ENCODE measurements around the gene EIPR1. TPM values are rescaled to one million over a fixed set of nuclear protein-coding genes. Genes with fewer than 3 reads are reported as not detected.

EIPR1 gene
- total and polyA plus RNA-seq, 2 of the 13 experiments (the other 11 are each of a cell fraction or from before 2014, with no cell fraction given) = 70.0 to 96.3 TPM

GRCh38 chr2:3223080-3223923 is 154.3 kb downstream of the EIPR1 start:
- Histone ChIP-seq H3K9ac (ENCODE audit: insufficient read depth, low read depth, low read length) (no peak overlapping the region), H3K27me3 (ENCODE audit: control insufficient read depth in 1 of 2, insufficient read depth in 2 of 2, low read length in 2 of 2) (no peaks in the 10 kb centered on the region), H3K4me1 (ENCODE audit: insufficient read depth, low read length) (peaks cover 33% of the 10 kb centered on the region), H3K36me3 (replicated peaks in 1 of 2; ENCODE audit: control insufficient read depth in 1 of 2, insufficient read depth in 2 of 2, low read length in 2 of 2) (no peaks in the 10 kb centered on the region), H3K4me3 (replicated peaks in 1 of 3; ENCODE audit: insufficient read depth in 1 of 3, low read depth in 2 of 3, low read length in 3 of 3) (no peak overlapping the region), H3K79me2 (ENCODE audit: insufficient read depth, low read length) (no peaks in the 10 kb centered on the region), H3K9me3 (ENCODE audit: low read length) (peaks cover 10% of the 10 kb centered on the region), H4K20me1 (ENCODE audit: insufficient read depth, low read length) (no peaks in the 10 kb centered on the region), H3K27ac (ENCODE audit: extremely low read length, insufficient read depth, low read length) (no peak overlapping the region), H2AFZ (ENCODE audit: low read length) (no peak overlapping the region), H3K4me2 (ENCODE audit: low read depth, low read length) (no peak overlapping the region)
- POLR2A ChIA-PET = no interaction called here
- DNase-seq (ENCODE audit: low spot score) (no peak), FAIRE-seq (no peak), ATAC-seq (peak; percentile 46)
- intact Hi-C loops (cut with micrococcal nuclease; ENCODE audit: unreplicated experiment) = no loop called here
- TF ChIP-seq ZBTB38 (CRISPR knock-in tag; IDR thresholded peaks at IDR 0.05) = peak; percentile 52; the same call in 1 of the 2 replicates
- TF ChIP-seq NFYB (CRISPR knock-in tag; IDR thresholded peaks at IDR 0.05) = 0 out of 2 replicates have a peak, but pooled peaks have one; percentile 2
- TF ChIP-seq MEIS2 (CRISPR knock-in tag; IDR thresholded peaks at IDR 0.05) = no peak
- 93% methylated on average over 18 of the region's 18 CpGs for WGBS (ENCODE audit: low lambda C conversion rate)
- BruUV-seq (replicated peaks) = no TSS peak
- in situ Hi-C loops (cut with HindIII; ENCODE audit: extremely low pct_ligation_motif_present, low pct_unique_long_range_greater_than_20kb) = no loop called here
- CTCF ChIA-PET (ENCODE audit: low intra/inter-chr PET ratio, low total read pairs) = no interaction called here

- ATAC-seq = no peak
- 0 out of 2 replicates have a peak, but pooled peaks have one; percentile 19 for TF ChIP-seq NFYB (CRISPR knock-in tag; IDR thresholded peaks at IDR 0.05)
- TF ChIP-seq ARID3A (IDR thresholded peaks at IDR 0.05; ENCODE audit: low read depth, low read length) = no peak
- H3K36me3 ChIP-seq (replicated peaks in 1 of 2; ENCODE audit: control insufficient read depth in 1 of 2, insufficient read depth in 2 of 2, low read length in 2 of 2) = no peaks in the 10 kb centered on the region
- POLR2A ChIA-PET = no interaction called here
- WGBS (ENCODE audit: low lambda C conversion rate) = 93% methylated on average over 9 of the region's 9 CpGs
- no peak overlapping the region for H3K9ac ChIP-seq (ENCODE audit: insufficient read depth, low read depth, low read length)
- 0 out of 2 replicates have a peak, but pooled peaks cover 1% of the 10 kb centered on the region for H4K20me1 ChIP-seq (ENCODE audit: insufficient read depth, low read length)
- CTCF ChIA-PET (ENCODE audit: low intra/inter-chr PET ratio, low total read pairs) = no interaction called here
- H3K4me2 ChIP-seq (ENCODE audit: low read depth, low read length) = no peak overlapping the region
- no peak overlapping the region for H2AFZ ChIP-seq (ENCODE audit: low read length)
- DNase-seq (ENCODE audit: low spot score) = no peak
- in situ Hi-C loops (cut with HindIII; ENCODE audit: extremely low pct_ligation_motif_present, low pct_unique_long_range_greater_than_20kb) (no loop called here), intact Hi-C loops (cut with micrococcal nuclease; ENCODE audit: unreplicated experiment) (no loop called here)
- no TSS peak for BruUV-seq (replicated peaks)
- H3K9me3 ChIP-seq (ENCODE audit: low read length) = peaks cover 10% of the 10 kb centered on the region
- no peaks in the 10 kb centered on the region for H3K79me2 ChIP-seq (ENCODE audit: insufficient read depth, low read length)
- no peak for FAIRE-seq
- no peak overlapping the region for H3K4me3 ChIP-seq (replicated peaks in 1 of 3; ENCODE audit: insufficient read depth in 1 of 3, low read depth in 2 of 3, low read length in 3 of 3)
- H3K27ac ChIP-seq (ENCODE audit: extremely low read length, insufficient read depth, low read length) = no peak overlapping the region
- H3K27me3 ChIP-seq (ENCODE audit: control insufficient read depth in 1 of 2, insufficient read depth in 2 of 2, low read length in 2 of 2) = no peaks in the 10 kb centered on the region
- H3K4me1 ChIP-seq (ENCODE audit: insufficient read depth, low read length) = peaks cover 33% of the 10 kb centered on the region
Observed at GRCh38 chr2:3222636-3223035, 155.0 kb downstream of the EIPR1 start.

Data from HepG2 (cell line).